Endometrial microvascular endothelial cells (primary cell): ENCODE measurements around the gene SIGLEC6. TPM values are rescaled to one million over a fixed set of nuclear protein-coding genes. Genes with fewer than 3 reads are reported as not detected.

Source experiments
- in situ Hi-C: cut with HindIII; loops from 2 replicates; pipeline ENCODE4 v1.10.0; 2017; ENCODE audit warnings: low sequenced_read_pairs, low pct_unique_long_range_greater_than_20kb; ENCODE audit errors: inconsistent ontology term
- total RNA-seq: library from RNA; depleted of rRNA; stranded (reverse); fragments of >200 nt; gene quantifications from one replicate; pipeline ENCODE4 v1.2.3, GENCODE V29; 2015; ENCODE audit errors: inconsistent ontology term

Gene SIGLEC6
- total RNA-seq, result not detected

- in situ Hi-C loops, result no loop called here
These were observed at the start of gene SIGLEC6 for GRCh38 chr19:51531349-51532315. SIGLEC6 (minus strand) TSS chr19:51531670; CDS start chr19:51531648, 22 bp downstream.

GRCh38 chr19:51576850-51577249 is 45.4 kb upstream of the SIGLEC6 start:
- in situ Hi-C loops, result no loop called here

DNA sequence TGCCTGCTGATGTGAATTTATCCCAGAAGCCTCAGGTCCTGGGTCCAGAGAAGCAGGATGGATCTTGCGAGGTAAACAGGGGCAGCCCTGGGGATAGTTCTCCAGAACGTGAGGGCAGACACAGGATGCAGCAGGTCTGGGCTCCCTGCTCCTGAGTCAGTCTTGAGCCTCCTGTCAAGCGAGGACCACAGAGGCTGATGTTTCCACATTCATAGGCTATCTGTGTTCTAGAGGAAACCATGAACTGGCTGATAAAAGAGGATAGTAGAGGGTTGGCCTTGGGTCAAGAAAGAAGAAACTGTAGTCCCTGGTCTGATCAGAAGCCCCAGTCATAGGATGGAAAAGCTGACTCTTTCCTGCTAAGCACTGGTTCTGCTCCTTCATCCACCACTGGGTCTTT is 41.9 kb upstream of the SIGLEC6 start:
- in situ Hi-C loops, result no loop called here

- in situ Hi-C loops, result no loop called here
These were observed 41.4 kb upstream of the SIGLEC6 start for GRCh38 chr19:51572908-51573307.

DNA sequence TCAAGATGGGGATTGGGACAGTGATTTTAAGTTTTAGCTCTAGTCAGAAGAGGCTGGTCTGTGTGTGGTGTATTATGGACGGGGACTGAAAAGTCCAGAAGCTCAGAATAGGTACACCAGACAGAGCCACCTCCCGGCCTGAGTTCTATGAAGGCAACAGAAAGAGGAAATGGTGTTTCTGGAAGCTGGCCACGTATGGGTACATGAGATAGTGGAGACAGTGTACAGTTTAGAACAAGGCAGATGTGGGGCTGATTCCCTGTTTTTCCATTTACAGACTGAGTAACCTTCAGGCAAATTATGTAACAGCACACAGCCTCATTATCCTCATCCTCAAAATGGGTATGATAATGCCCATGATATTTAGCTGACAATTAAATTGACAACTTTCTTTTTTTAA is 40.9 kb upstream of the SIGLEC6 start:
- in situ Hi-C loops, result no loop called here

DNA sequence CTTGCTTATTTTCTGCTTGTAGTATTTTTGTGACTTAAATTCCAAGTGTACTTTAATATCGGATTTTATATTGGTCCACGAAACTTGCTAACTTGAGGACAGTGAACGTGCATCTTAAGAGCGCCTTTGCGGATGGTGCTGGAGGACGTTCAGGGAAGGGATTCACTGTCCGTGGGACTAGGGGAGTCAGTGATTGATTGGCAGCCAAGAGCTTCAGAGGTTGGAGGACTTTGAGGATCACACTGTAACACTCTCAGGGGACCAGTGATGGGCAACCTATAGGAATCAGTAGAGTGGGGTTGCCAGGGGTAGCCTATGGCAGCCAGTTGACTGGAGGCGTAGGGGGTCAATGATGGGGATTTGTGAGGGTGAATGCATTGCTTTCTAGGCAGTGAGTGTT is 40.1 kb upstream of the SIGLEC6 start:
- in situ Hi-C loops, result no loop called here

GRCh38 chr19:51570962-51571575 is 39.6 kb upstream of the SIGLEC6 start, which contains the start of gene ZNF175:
ZNF175 (plus strand) TSS chr19:51571283; CDS start chr19:51573330, 2,047 bp downstream.
- in situ Hi-C loops, result no loop called here

DNA sequence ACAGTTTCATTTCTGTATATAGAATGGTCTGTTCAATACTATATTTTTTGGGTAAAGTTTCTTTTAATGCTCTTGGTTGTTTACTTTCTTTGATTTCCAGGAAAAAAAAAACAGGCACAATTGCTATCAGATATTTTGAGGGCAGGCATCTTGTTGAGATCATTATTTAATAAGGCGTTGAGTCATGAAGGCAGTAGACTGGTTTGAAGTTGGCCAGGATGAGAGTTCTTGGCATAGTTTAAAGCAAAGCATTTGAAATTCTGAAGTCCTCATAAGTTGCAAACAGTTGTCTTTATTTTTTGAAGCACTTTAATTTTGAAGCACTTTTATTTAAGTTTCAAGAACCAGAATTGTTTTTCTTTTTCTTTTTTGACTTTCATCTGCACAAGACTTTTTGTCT is 37.0 kb upstream of the SIGLEC6 start:
- in situ Hi-C loops, result no loop called here

DNA sequence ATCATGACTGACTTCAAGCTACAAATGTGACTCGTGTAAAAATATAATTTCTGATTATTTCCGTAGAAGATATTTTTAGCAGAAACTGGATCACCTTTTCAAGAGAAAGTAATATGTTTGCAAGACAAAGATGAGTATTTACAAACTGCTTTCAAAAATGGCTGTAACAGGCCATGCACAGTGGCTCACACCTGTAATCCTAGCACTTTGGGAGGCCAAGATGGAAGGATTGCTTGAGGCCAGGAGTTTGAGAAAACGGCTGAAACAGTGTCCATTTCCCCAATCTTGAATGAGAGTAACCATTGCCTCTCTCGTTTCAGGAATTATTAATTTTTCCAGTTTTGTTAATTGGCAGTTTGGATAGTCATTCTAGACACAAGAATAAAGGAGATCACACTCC is 36.1 kb upstream of the SIGLEC6 start:
- in situ Hi-C loops, result no loop called here

- in situ Hi-C loops, result no loop called here
These were observed 35.1 kb upstream of the SIGLEC6 start for GRCh38 chr19:51566489-51567100.

DNA sequence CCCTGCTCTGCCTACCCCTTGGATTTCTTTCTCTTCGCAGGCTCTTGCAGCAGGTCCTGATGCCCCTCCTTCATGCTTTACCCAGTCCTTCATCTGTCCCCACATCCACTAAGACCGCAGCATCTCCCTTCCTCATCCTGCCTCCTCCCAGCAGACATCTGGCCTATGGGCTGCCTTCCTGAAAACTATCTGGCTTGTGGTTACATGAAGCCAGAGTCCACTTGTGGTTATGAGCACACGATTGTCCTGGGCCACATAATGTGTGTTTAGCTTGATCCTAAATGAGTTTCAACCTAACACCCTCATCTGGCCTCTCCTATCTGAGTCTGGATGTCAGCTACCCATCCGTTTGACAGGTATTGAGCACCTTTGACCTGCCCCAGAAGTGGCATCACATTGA is 34.1 kb upstream of the SIGLEC6 start:
- in situ Hi-C loops, result no loop called here

DNA sequence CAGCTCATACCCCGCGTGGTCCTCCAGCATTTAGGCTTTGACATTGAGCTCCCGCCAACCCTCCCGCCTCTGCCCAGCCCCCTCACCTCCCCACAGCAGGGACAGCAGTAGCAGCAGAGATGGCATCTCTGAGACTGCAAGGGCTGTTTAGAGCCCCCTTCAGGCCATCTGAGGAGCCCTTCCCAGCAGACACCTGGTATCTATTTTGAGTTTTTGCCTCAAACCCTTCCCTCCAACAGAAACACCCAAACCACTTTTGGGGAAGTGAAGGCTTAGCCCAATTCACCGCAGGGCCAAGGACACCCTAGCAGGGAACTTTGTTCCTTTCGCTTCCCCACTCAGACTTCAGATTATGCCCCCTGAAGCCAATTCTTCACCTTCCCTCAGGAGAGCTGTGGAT is 33.3 kb upstream of the SIGLEC6 start:
- in situ Hi-C loops, result no loop called here

GRCh38 chr19:51560339-51560738 is 28.9 kb upstream of the SIGLEC6 start:
- in situ Hi-C loops, result no loop called here

- in situ Hi-C loops, result no loop called here
These were observed 27.8 kb upstream of the SIGLEC6 start for GRCh38 chr19:51559240-51559639.

DNA sequence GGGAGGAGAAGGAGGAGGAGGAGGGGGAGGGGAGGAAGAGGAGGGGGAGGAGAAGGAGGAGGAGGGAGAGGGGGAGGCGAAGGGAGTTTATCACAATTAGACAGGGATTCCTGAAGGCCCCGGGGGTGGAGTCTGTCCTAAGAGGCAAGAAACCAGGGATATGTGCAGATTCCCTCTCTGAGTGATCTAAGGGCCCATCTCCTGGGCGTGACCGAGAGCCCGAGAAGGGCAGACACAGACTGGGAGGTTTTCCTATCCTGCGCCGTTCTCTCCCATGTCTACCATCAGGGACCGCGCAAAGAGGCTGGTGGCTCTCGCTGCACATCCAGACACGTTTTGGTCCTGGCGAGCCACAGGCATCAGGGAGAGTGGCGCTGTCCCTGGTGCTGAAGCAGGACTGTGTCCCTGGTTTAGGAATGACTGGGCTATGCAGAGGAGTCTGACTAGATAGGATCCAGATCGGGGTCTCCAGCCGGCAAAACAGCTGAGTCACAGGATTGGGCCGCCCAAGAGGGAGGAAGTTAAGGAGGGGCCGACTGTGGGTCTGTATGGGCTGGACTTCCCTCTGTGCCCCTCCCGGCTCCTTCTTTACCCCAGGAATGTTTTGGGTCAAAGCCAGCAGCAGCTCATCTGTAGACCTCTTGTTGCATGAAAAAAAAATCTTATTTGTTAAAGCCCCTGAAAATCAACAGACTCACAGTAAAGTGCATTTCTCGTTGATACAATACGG is 21.7 kb upstream of the SIGLEC6 start:
- in situ Hi-C loops, result no loop called here

GRCh38 chr19:51552608-51552995 is 21.1 kb upstream of the SIGLEC6 start:
- in situ Hi-C loops, result no loop called here

DNA sequence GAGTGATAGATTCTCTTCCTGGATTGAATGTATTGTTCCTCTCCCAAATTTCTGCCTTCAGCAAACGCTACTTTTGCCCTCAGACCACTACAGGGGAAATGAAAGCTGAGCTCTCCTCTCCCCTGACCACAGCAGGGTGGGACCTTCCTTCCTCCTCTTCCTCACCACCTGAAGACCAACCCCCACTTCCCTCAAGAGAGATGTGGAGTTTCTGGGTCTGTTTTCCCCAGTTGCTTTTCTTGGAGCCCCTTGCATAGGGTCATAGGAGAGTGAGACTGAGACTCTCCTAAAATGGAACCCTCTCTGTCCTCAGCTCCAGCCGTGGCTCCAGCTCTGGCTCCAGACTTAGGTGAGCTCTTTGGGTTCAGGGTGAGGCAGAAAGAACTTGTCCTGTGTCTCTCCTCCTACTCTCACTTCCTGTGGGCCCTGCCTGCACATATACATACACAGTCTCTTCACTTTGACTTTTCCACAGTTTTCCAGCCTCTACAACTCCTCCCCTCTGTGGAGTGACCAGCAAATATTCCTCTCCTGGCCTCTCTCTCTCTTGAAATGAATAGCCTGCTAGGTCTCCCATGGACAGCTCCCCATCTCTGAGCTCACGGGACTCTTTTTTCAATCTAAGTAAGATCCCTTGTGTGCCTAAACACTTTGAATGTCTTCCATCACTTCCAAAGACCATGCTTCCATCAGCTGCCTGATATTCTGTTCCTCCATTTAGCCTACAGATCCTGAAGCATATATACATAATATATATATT is 20.4 kb upstream of the SIGLEC6 start:
- in situ Hi-C loops, result no loop called here

- in situ Hi-C loops, result no loop called here
These were observed 19.6 kb upstream of the SIGLEC6 start for GRCh38 chr19:51550848-51551672.
